Fibroblast of lung (primary cell): ENCODE results near the gene MEIS2. TPM values are rescaled to one million over a fixed set of nuclear protein-coding genes. Genes with fewer than 3 reads are reported as not detected.

Source experiments
- DNase-seq, 2 donors: peaks; one replicate each; pipeline versions ENCODE4 v3.0.0 to v3.0.0-alpha.2; 2010; ENCODE audit warnings: low read depth in 2 of 2
- H2AFZ ChIP-seq: 2 replicates; pipeline ENCODE4 v1.5.1; 2012; ENCODE audit warnings: low read length, control low read depth, inconsistent platforms
- H3K27ac ChIP-seq: 2 replicates; pipeline ENCODE4 v1.5.1; 2011; ENCODE audit warnings: low read length, control low read depth; ENCODE audit not compliant: insufficient read depth
- H3K27me3 ChIP-seq: 2 replicates; pipeline ENCODE4 v1.5.1; 2011; ENCODE audit warnings: mild to moderate bottlenecking, low read length; ENCODE audit not compliant: control insufficient read depth, insufficient read depth
- H3K36me3 ChIP-seq: 2 replicates; pipeline ENCODE4 v1.5.1; 2011; ENCODE audit warnings: low read length; ENCODE audit not compliant: control insufficient read depth, insufficient read depth
- H3K4me1 ChIP-seq: 2 replicates; pipeline ENCODE4 v1.5.1; 2011; ENCODE audit warnings: low read length; ENCODE audit not compliant: control insufficient read depth, insufficient read depth; ENCODE audit errors: extremely low read depth
- H3K4me2 ChIP-seq: 2 replicates; pipeline ENCODE4 v1.5.1; 2011; ENCODE audit warnings: low read length, control low read depth; ENCODE audit not compliant: insufficient read depth; ENCODE audit errors: extremely low read depth
- H3K4me3 ChIP-seq, 4 experiments: fragments of 200-600 bp in 1 of 4; sonication (generic) in 1 of 4; replicated peaks in 1 of 4; 2 replicates each; pipeline ENCODE4 v1.5.1; 2011 to 2016; ENCODE audit warnings: low read length in 4 of 4, low read depth in 3 of 4, mild to moderate bottlenecking in 3 of 4, control low read depth in 2 of 4, inconsistent platforms in 1 of 4, mixed read lengths in 1 of 4; ENCODE audit not compliant: insufficient read depth in 1 of 4; ENCODE audit errors: control extremely low read depth in 1 of 4
- H3K79me2 ChIP-seq: 2 replicates; pipeline ENCODE4 v1.5.1; 2012; ENCODE audit warnings: mild to moderate bottlenecking, low read length, inconsistent platforms; ENCODE audit not compliant: control insufficient read depth, insufficient read depth
- H3K9ac ChIP-seq: 2 replicates; pipeline ENCODE4 v1.5.1; 2011; ENCODE audit warnings: mild to moderate bottlenecking, low read length, control low read depth; ENCODE audit not compliant: insufficient read depth
- H3K9me3 ChIP-seq: 2 replicates; pipeline ENCODE4 v1.5.1; 2012; ENCODE audit warnings: low read depth, low read length; ENCODE audit not compliant: control insufficient read depth, insufficient read depth
- H4K20me1 ChIP-seq: 2 replicates; pipeline ENCODE4 v1.5.1; 2011; ENCODE audit warnings: low read length; ENCODE audit not compliant: control insufficient read depth, insufficient read depth; ENCODE audit errors: extremely low read depth
- CTCF ChIP-seq, 2 donors: IDR thresholded peaks in 1 of 2; conservative IDR thresholded peaks in 1 of 2; 1 replicate in 1 of 2; 2 replicates in 1 of 2; pipeline ENCODE4 v1.5.1; 2011 to 2012; ENCODE audit warnings: low read length in 2 of 2, control low read depth in 1 of 2, inconsistent platforms in 1 of 2, low read depth in 1 of 2, mild to moderate bottlenecking in 1 of 2
- EZH2 ChIP-seq: IDR thresholded peaks from 2 replicates; pipeline ENCODE4 v1.5.1; 2012; ENCODE audit warnings: low read length, control low read depth, mild to moderate bottlenecking; ENCODE audit errors: missing control alignments
- polyA plus RNA-seq, 2 donors: library from polyadenylated mRNA; depleted of rRNA in 1 of 2; stranded (reverse) in 1 of 2; unstranded in 1 of 2; fragments of >200 nt; gene quantifications; 2 replicates each; pipeline ENCODE4 v1.2.1, GENCODE V29; 2011 to 2012; ENCODE audit warnings: missing spikeins in 1 of 2
- total RNA-seq: library from RNA; depleted of rRNA; stranded (reverse); fragments of >200 nt; gene quantifications from 2 replicates; pipeline ENCODE4 v1.2.1, GENCODE V29; 2014

MEIS2 gene
- total and polyA plus RNA-seq, 2 donors (not counting 1 experiment from before 2014, with no cell fraction given), result 31.0 to 37.1 TPM

GRCh38 chr15:36903922-36904556 is 196.3 kb downstream of the MEIS2 start:
- Histone ChIP-seq H3K79me2 (no peaks in the 10 kb centered on the region), H3K27me3 (no peaks in the 10 kb centered on the region), H3K4me2 (no peak overlapping the region), H2AFZ (no peak overlapping the region), H3K9me3 (no peaks in the 10 kb centered on the region), H3K4me1 (no peaks in the 10 kb centered on the region), H3K9ac (no peak overlapping the region), H3K4me3 (no peak overlapping the region), H4K20me1 (no peaks in the 10 kb centered on the region), H3K27ac (no peak overlapping the region), H3K36me3 (no peaks in the 10 kb centered on the region)
- no peak for TF ChIP-seq CTCF (conservative IDR thresholded peaks at IDR 0.05 in 1 of 2, IDR thresholded peaks at IDR 0.05 in 1 of 2; ENCODE audit: low read depth in 1 of 2, low read length in 2 of 2)
- TF ChIP-seq EZH2, result no peak
- DNase-seq, result peak in 1 of 2 donors; percentile 50

DNA sequence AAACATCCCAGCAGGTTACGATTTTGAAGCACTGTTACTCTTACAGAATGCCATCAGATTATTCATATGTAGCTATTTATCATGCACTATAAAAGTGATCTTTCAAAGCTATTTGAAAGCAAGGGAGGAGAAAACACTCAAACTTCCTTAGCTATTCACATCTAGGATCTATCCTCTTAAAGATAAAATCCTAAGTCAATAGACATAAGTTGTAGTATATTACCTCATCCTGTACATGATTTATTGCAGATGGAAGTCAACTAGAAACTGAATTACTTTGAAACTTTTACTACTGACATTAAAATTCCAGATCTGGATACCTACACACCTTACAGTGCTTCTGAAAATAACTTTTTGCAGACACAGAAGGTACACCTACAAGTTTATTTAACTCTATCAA is 197.2 kb downstream of the MEIS2 start:
- no peaks in the 10 kb centered on the region for H3K4me1 ChIP-seq
- DNase-seq, result no peak
- no peaks in the 10 kb centered on the region for H3K79me2 ChIP-seq
- no peaks in the 10 kb centered on the region for H4K20me1 ChIP-seq
- no peak overlapping the region for H3K27ac ChIP-seq
- H3K4me3 ChIP-seq, result no peak overlapping the region
- H3K27me3 ChIP-seq, result no peaks in the 10 kb centered on the region
- H3K9ac ChIP-seq, result no peak overlapping the region
- no peaks in the 10 kb centered on the region for H3K9me3 ChIP-seq
- H2AFZ ChIP-seq, result no peak overlapping the region
- H3K4me2 ChIP-seq, result no peak overlapping the region
- TF ChIP-seq EZH2, result no peak
- no peak for TF ChIP-seq CTCF (conservative IDR thresholded peaks at IDR 0.05 in 1 of 2, IDR thresholded peaks at IDR 0.05 in 1 of 2; ENCODE audit: low read depth in 1 of 2, low read length in 2 of 2)
- no peaks in the 10 kb centered on the region for H3K36me3 ChIP-seq

- Histone ChIP-seq H2AFZ (no peak overlapping the region), H3K36me3 (no peaks in the 10 kb centered on the region), H3K4me2 (no peak overlapping the region), H3K4me1 (no peaks in the 10 kb centered on the region), H3K4me3 (no peak overlapping the region), H3K27ac (no peak overlapping the region), H3K9me3 (no peaks in the 10 kb centered on the region), H4K20me1 (no peaks in the 10 kb centered on the region), H3K9ac (no peak overlapping the region), H3K79me2 (no peaks in the 10 kb centered on the region), H3K27me3 (no peaks in the 10 kb centered on the region)
- DNase-seq, result no peak
- TF ChIP-seq EZH2, result no peak
- TF ChIP-seq CTCF (conservative IDR thresholded peaks at IDR 0.05 in 1 of 2, IDR thresholded peaks at IDR 0.05 in 1 of 2; ENCODE audit: low read depth in 1 of 2, low read length in 2 of 2), result no peak
These were observed 199.3 kb downstream of the MEIS2 start for GRCh38 chr15:36901012-36901411.
